Right lobe of liver (tissue), 6 donors: ENCODE measurements around the gene CC2D2B. TPM values are rescaled to one million over a fixed set of nuclear protein-coding genes. Genes with fewer than 3 reads are reported as not detected.
A peak's percentile ranks its signal among the peaks of the same experiment; 100 is the strongest.

Experiments used
- ATAC-seq, 4 donors: fragments of 200-7000 bp; cut with Tn5 transposase; one replicate each; pipeline ENCODE4 v1.9.1; 2020; ENCODE audit warnings: mild to moderate bottlenecking in 4 of 4, moderate library complexity in 4 of 4
- DNase-seq, 3 donors: peaks; one replicate each; pipeline ENCODE4 v3.0.0-alpha.2; 2020
- H3K27ac ChIP-seq, 3 donors: fragments of 200-600 bp; one replicate each; pipeline ENCODE4 v1.8.0; 2022
- H3K27me3 ChIP-seq, 2 donors: fragments of 200-600 bp; one replicate each; pipeline ENCODE4 v1.8.0; 2022
- H3K36me3 ChIP-seq, 4 donors: fragments of 200-600 bp; sonication (generic) in 1 of 4; one replicate each; pipeline versions ENCODE4 v1.5.1 to v1.8.0; 2017 to 2022; ENCODE audit warnings: control low read depth in 1 of 4
- H3K4me1 ChIP-seq, 4 donors: fragments of 200-600 bp; sonication (generic) in 1 of 4; one replicate each; pipeline versions ENCODE4 v1.5.1 to v1.8.0; 2017 to 2022; ENCODE audit warnings: control low read depth in 1 of 4
- H3K4me3 ChIP-seq, 3 donors: fragments of 200-600 bp; one replicate each; pipeline ENCODE4 v1.8.0; 2022
- H3K9me3 ChIP-seq, 4 donors: fragments of 200-600 bp; sonication (generic) in 1 of 4; one replicate each; pipeline versions ENCODE4 v1.5.1 to v1.8.0; 2017 to 2022; ENCODE audit warnings: control low read depth in 1 of 4
- CTCF ChIP-seq, 4 donors: fragments of 200-600 bp in 3 of 4; fragments of 450-650 bp in 1 of 4; IDR thresholded peaks; one replicate each; pipeline versions ENCODE4 v1.5.1 to v1.8.0; 2016 to 2022; ENCODE audit warnings: antibody characterized with exemption in 4 of 4, mild to moderate bottlenecking in 2 of 4
- POLR2A ChIP-seq: fragments of 450-650 bp; IDR thresholded peaks from one replicate; pipeline ENCODE4 v1.6.1; 2017; ENCODE audit warnings: antibody characterized with exemption, mild to moderate bottlenecking
- WGBS: methylation state at CpG from one replicate; pipeline ENCODE4 v1.1.6; 2018; ENCODE audit warnings: low coverage, low lambda C conversion rate; ENCODE audit not compliant: insufficient coverage; ENCODE audit errors: missing lambda C conversion rate; 5-methylcytosine and 5-hydroxymethylcytosine counted together
- intact Hi-C, 2 donors: fragments of 100-400 bp; cut with DNase I; formaldehyde crosslinking; loops; one replicate each; pipeline versions ENCODE4 v1.11.2 to v1.14.1; 2022
- total RNA-seq, 6 experiments: library from RNA; depleted of rRNA in 2 of 6; stranded (reverse); fragments of >200 nt in 2 of 6; fragmentation: NEBNext Ultra II Directional in 3 of 6; extraction: Animal tissue kit (Norgen Biotek cat#: 25700) in 3 of 6; gene quantifications; one replicate each; pipeline versions ENCODE4 v1.1.0 to v1.2.4, GENCODE V29; 2016 to 2023
- donor health status: DM: no; HTN: yes; CAD: no.
- donor health status: DM: no; HTN: no; CAD: no.
- donor health status: DM: no; HTN: no; CAD: no.
- donor health status: DM: no; HTN: yes; CAD: no.
- donor health status: DM: no; HTN: yes; CAD: no.

The CC2D2B gene
- total RNA-seq, 6 experiments from 2014 or later, result 0.10 to 0.86 (median 0.27) TPM; not detected in 2

GRCh38 chr10:96053985-96054384, 146.2 kb downstream of the CC2D2B start:
- Histone ChIP-seq H3K27ac (no peak overlapping the region), H3K4me3 (no peak overlapping the region), H3K9me3 (no peaks in the 10 kb centered on the region), H3K36me3 (peaks cover 0 to 14% (median 0%) of the 10 kb centered on the region in 4 donors), H3K4me1 (no peaks in the 10 kb centered on the region), H3K27me3 (no peaks in the 10 kb centered on the region)
- WGBS, result 75% methylated on average over 2 of the region's 2 CpGs
- intact Hi-C loops, result no loop called here
- no peak for TF ChIP-seq POLR2A
- TF ChIP-seq CTCF (IDR thresholded peaks at IDR 0.05), result no peak
- ATAC-seq (peak; percentile 18 to 68 (median 43)), DNase-seq (no peak)

- no peak overlapping the region for H3K27ac ChIP-seq
- ATAC-seq, result no peak
- WGBS, result 92% methylated on average over 5 of the region's 7 CpGs
Measured at GRCh38 chr10:96056787-96057186, 149.0 kb downstream of the CC2D2B start.

GRCh38 chr10:96061232-96061631, 153.5 kb downstream of the CC2D2B start:
- H3K4me3 ChIP-seq, result no peak overlapping the region
- ATAC-seq (no peak), DNase-seq (no peak)
- H3K36me3 ChIP-seq, result peaks cover 0 to 14% (median under 1%) of the 10 kb centered on the region in 4 donors
- 97% methylated on average over 3 of the region's 3 CpGs for WGBS
- no peaks in the 10 kb centered on the region for H3K4me1 ChIP-seq
- no peaks in the 10 kb centered on the region for H3K27me3 ChIP-seq
- TF ChIP-seq CTCF (IDR thresholded peaks at IDR 0.05), result no peak
- H3K27ac ChIP-seq, result no peak overlapping the region
- H3K9me3 ChIP-seq, result no peaks in the 10 kb centered on the region
- intact Hi-C loops, result no loop called here

More at GRCh38 chr10:96056787-96057186, 149.0 kb downstream of the CC2D2B start:
- Histone ChIP-seq H3K4me3 (no peak overlapping the region), H3K36me3 (peaks cover 0 to 14% (median 0%) of the 10 kb centered on the region in 4 donors), H3K27me3 (no peaks in the 10 kb centered on the region), H3K4me1 (no peaks in the 10 kb centered on the region), H3K9me3 (no peaks in the 10 kb centered on the region)
- TF ChIP-seq POLR2A (no peak), CTCF (IDR thresholded peaks at IDR 0.05) (no peak)
- no peak for DNase-seq
- intact Hi-C loops, result no loop called here

GRCh38 chr10:96072674-96073073, 164.9 kb downstream of the CC2D2B start:
- ATAC-seq, result peak in 3 of 4 donors; percentile 29 to 68 (median 68)
- no peaks in the 10 kb centered on the region for H3K36me3 ChIP-seq
- intact Hi-C loops, result no loop called here
- H3K4me3 ChIP-seq, result no peak overlapping the region
- H3K4me1 ChIP-seq, result no peaks in the 10 kb centered on the region
- H3K27ac ChIP-seq, result no peak overlapping the region
- 87% methylated on average over 2 of the region's 2 CpGs for WGBS
- TF ChIP-seq POLR2A (no peak), CTCF (IDR thresholded peaks at IDR 0.05) (no peak)
- no peaks in the 10 kb centered on the region for H3K27me3 ChIP-seq
- no peak for DNase-seq
- H3K9me3 ChIP-seq, result no peaks in the 10 kb centered on the region

- Histone ChIP-seq H3K4me1 (no peaks in the 10 kb centered on the region), H3K9me3 (no peaks in the 10 kb centered on the region), H3K4me3 (no peak overlapping the region), H3K27me3 (no peaks in the 10 kb centered on the region), H3K27ac (no peak overlapping the region), H3K36me3 (no peaks in the 10 kb centered on the region)
- no CpG with 5 or more reads among the region's 1 CpG for WGBS
- DNase-seq, result no peak
- intact Hi-C loops, result no loop called here
- no peak for TF ChIP-seq CTCF (IDR thresholded peaks at IDR 0.05)
- TF ChIP-seq POLR2A, result no peak
- no peak for ATAC-seq
Measured at GRCh38 chr10:96073722-96074121, 165.9 kb downstream of the CC2D2B start.
